C4-2B (cell line): Measurements from ENCODE around the gene THEM4.

Source experiments
- CTCF ChIP-seq: fragments of 450-650 bp; conservative IDR thresholded peaks from 2 replicates; pipeline ENCODE4 v1.5.1; 2017; ENCODE audit warnings: mild to moderate bottlenecking
- ZFX ChIP-seq: fragments of 450-650 bp; IDR thresholded peaks from 2 replicates; pipeline ENCODE4 v1.6.1; 2017

- TF ChIP-seq CTCF (no peak), ZFX (no peak)
These were observed 29.8 kb upstream of the THEM4 start for GRCh38 chr1:151939141-151939540.
